ENCODE results near the gene SDHB. TPM values are rescaled to one million over a fixed set of nuclear protein-coding genes. Genes with fewer than 3 reads are reported as not detected.

SDHB gene
- total and polyA plus RNA-seq, 9 of the 15 experiments (the other 6 are each of a cell fraction or from before 2014, with no cell fraction given) = 207 to 554 (median 365) TPM

DNA sequence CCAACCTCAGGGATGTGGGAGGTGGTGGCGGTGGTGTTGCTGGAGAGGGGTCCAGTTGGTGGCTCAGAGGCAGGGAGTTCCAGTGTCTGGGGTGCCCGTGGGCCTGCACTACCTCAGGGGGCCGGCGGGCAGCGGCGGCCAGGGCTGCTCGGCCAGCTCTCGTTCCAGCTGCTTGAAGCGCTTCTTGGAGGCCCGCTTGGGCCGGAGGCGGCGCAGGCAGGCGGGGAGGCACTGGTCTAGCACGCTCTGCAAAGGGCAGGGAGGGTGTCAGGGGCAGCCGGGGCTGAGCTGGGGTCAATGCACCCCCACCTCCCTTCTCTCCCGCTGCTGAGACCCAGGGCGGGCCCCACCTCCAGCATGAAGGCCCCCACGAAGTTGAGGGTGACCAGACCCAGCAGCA is 67.7 kb downstream of the SDHB start:
- no peak overlapping the region for H2AFZ ChIP-seq (ENCODE audit: low read depth, low read length)
- peak overlapping the region in 1 of 2 experiments; percentile 26; a peak in 1 of 4 replicates for H3K9ac ChIP-seq (ENCODE audit: insufficient read depth in 1 of 2, low read depth in 2 of 2, low read length in 2 of 2)
- no peak for TF ChIP-seq RBFOX2 (IDR thresholded peaks at IDR 0.05; ENCODE audit: low read depth, low read length)
- no peak for TF ChIP-seq NFIC (IDR thresholded peaks at IDR 0.05)
- TF ChIP-seq MTA3 (IDR thresholded peaks at IDR 0.05; ENCODE audit: borderline replicate concordance) = no peak
- TF ChIP-seq PCBP1 (IDR thresholded peaks at IDR 0.05; ENCODE audit: low read depth, low read length, poor library complexity, severe bottlenecking) = peak; percentile 22
- no peak for TF ChIP-seq POLR2AphosphoS5 (IDR thresholded peaks at IDR 0.05; ENCODE audit: control insufficient read depth, insufficient read depth, low read depth, low read length)
- TF ChIP-seq ZNF707 (CRISPR knock-in tag; conservative IDR thresholded peaks at IDR 0.05) = no peak
- TF ChIP-seq PTBP1 (IDR thresholded peaks at IDR 0.05; ENCODE audit: low read depth, low read length) = no peak
- H3K4me2 ChIP-seq (ENCODE audit: insufficient read depth, low read length) = no peak overlapping the region
- intact Hi-C loops (cut with micrococcal nuclease) = no loop called here
- H3K27me3 ChIP-seq (ENCODE audit: control insufficient read depth in 2 of 2, insufficient read depth in 2 of 2, low read length in 2 of 2) = peaks cover 4 to 5% of the 10 kb centered on the region in 2 experiments; a peak in 3 of 5 replicates
- no peak overlapping the region for H3K27ac ChIP-seq (ENCODE audit: extremely low read depth, low read depth, low read length)
- peaks cover 5% of the 10 kb centered on the region for H4K20me1 ChIP-seq (replicated peaks; ENCODE audit: control insufficient read depth, insufficient read depth, low read length)
- POLR2A ChIA-PET = interaction anchor here (2.3 kb wide), 1 partner anchor 11 kb away, joined by 8 read pairs; no protein-coding TSS in a partner anchor
- H3K79me2 ChIP-seq (ENCODE audit: control insufficient read depth, insufficient read depth, low read length) = no peaks in the 10 kb centered on the region
- no peak overlapping the region for H3K4me3 ChIP-seq
- no peak for FAIRE-seq
- WGBS (ENCODE audit: insufficient coverage, low coverage, missing lambda C conversion rate) = 88% methylated on average over 15 of the region's 19 CpGs
- in situ Hi-C loops (cut with MboI) = no loop called here
- ATAC-seq = no peak
- H3K36me3 ChIP-seq (ENCODE audit: control insufficient read depth, insufficient read depth, low read length) = peaks cover 13% of the 10 kb centered on the region; the same call in 1 of the 3 replicates
- CTCF ChIA-PET (ENCODE audit: low intra/inter-chr PET ratio) = no interaction called here
- no peaks in the 10 kb centered on the region for H3K9me3 ChIP-seq (replicated peaks; ENCODE audit: control insufficient read depth, insufficient read depth, low read depth, low read length)
- H3K9me1 ChIP-seq (ENCODE audit: control insufficient read depth, insufficient read depth, low read length) = peaks cover 4% of the 10 kb centered on the region
- H3K4me1 ChIP-seq (replicated peaks in 1 of 2; ENCODE audit: control insufficient read depth in 2 of 2, insufficient read depth in 2 of 2, low read length in 2 of 2) = peaks cover 0 to 16% of the 10 kb centered on the region in 2 experiments; a peak in 2 of 5 replicates
- TSS peak; percentile 41 for BruUV-seq (replicated peaks)
- DNase-seq (ENCODE audit: extremely low read depth in 1 of 4, low spot score in 3 of 4) = no peak
